Karpas-422 (cell line): Measurements from ENCODE around the gene MAB21L3. TPM values are rescaled to one million over a fixed set of nuclear protein-coding genes. Genes with fewer than 3 reads are reported as not detected.

Experiments
- DNase-seq: peaks from one replicate; pipeline ENCODE4 v3.0.0-alpha.2; 2015
- H2AFZ ChIP-seq: fragments of 200-600 bp; sonication (generic); 2 replicates; pipeline ENCODE4 v1.6.1; 2014; ENCODE audit warnings: antibody characterized with exemption, low read length, mixed read lengths
- H3K27ac ChIP-seq: fragments of 200-600 bp; sonication (generic); 2 replicates; pipeline ENCODE4 v1.5.1; 2014; ENCODE audit warnings: mild to moderate bottlenecking, low read length, moderate library complexity
- H3K27me3 ChIP-seq: fragments of 200-600 bp; sonication (generic); 2 replicates; pipeline ENCODE4 v1.6.1; 2014; ENCODE audit warnings: low read length, mixed read lengths
- H3K36me3 ChIP-seq: fragments of 200-600 bp; sonication (generic); 2 replicates; pipeline ENCODE4 v1.6.1; 2014; ENCODE audit warnings: low read length, mixed read lengths; ENCODE audit not compliant: insufficient read depth
- H3K4me1 ChIP-seq: fragments of 200-600 bp; sonication (generic); 2 replicates; pipeline ENCODE4 v1.6.1; 2014; ENCODE audit warnings: mild to moderate bottlenecking, low read length, mixed read lengths
- H3K4me2 ChIP-seq: fragments of 200-600 bp; sonication (generic); 2 replicates; pipeline ENCODE4 v1.6.1; 2014; ENCODE audit warnings: low read length, low read depth, mild to moderate bottlenecking; ENCODE audit not compliant: poor library complexity, severe bottlenecking
- H3K4me3 ChIP-seq: fragments of 200-600 bp; sonication (generic); 2 replicates; pipeline ENCODE4 v1.5.1; 2014; ENCODE audit warnings: mild to moderate bottlenecking, antibody characterized with exemption, low read length, mixed read lengths
- H3K79me2 ChIP-seq: fragments of 200-600 bp; sonication (generic); 2 replicates; pipeline ENCODE4 v1.6.1; 2014; ENCODE audit warnings: mild to moderate bottlenecking, low read length, mixed read lengths
- H3K9ac ChIP-seq: fragments of 200-600 bp; sonication (generic); 2 replicates; pipeline ENCODE4 v1.6.0; 2014; ENCODE audit warnings: low read length
- H3K9me2 ChIP-seq: fragments of 200-600 bp; sonication (generic), shearing (Covaris generic); replicated peaks from 2 replicates; pipeline ENCODE4 v1.6.0; 2014; ENCODE audit warnings: mild to moderate bottlenecking, low read length, moderate library complexity; ENCODE audit not compliant: insufficient read depth
- H3K9me3 ChIP-seq: fragments of 300-700, 200-600 bp; sonication (generic); 2 replicates; pipeline ENCODE4 v1.6.1; 2014; ENCODE audit warnings: low read length, mixed read lengths
- H4K20me1 ChIP-seq: fragments of 200-600 bp; sonication (generic); 2 replicates; pipeline ENCODE4 v1.6.1; 2014; ENCODE audit warnings: mild to moderate bottlenecking, antibody characterized with exemption, low read length, low read depth; ENCODE audit not compliant: insufficient read depth
- total RNA-seq: library from RNA; depleted of rRNA; stranded (reverse); fragments of >200 nt; shearing (Covaris generic); gene quantifications from 2 replicates; pipeline ENCODE4 v1.2.3, GENCODE V29; 2014; ENCODE audit warnings: low replicate concordance

Gene MAB21L3
- total RNA-seq, 1 experiment from 2014 or later, result not detected

DNA sequence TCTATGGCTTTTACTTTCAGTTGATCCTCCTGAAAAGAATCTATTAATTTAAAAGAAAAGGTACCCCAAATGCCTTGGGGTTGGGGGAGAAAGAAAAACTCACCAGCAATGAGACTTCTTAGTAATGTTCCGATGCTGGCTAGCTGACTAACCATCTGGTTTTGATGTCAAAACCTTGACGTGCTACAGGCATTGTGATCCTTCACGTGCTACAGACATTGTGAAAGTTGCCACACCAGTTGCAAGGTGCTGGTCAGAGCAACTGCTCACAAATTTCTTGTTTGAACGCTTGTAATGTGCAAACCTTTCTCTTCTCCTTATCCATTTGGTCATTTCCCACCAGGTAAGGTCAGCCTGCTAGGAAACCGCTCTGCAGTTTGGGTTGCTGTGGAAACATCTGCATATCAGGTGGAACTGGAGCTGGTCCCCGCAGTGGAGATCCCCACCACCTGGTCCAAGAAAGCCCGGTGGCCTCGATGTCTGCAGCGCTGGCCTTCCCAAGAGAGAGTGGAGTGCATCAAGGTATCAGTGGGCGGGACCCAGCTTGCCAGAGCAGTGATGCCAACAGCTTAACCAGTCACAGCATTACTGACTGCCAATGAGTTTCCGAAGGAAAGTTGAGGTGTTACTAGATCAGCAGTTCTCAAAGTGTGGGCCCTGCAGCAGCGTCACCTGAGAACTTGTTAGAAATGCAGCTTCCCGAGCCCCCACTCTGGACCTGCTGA is 16.1 kb downstream of the MAB21L3 start:
- H3K9me3 ChIP-seq, result no peaks in the 10 kb centered on the region
- H2AFZ ChIP-seq, result no peak overlapping the region
- no peak for DNase-seq
- H3K9ac ChIP-seq, result no peak overlapping the region
- no peak overlapping the region for H3K27ac ChIP-seq
- no peaks in the 10 kb centered on the region for H3K9me2 ChIP-seq
- H3K36me3 ChIP-seq, result no peaks in the 10 kb centered on the region
- no peak overlapping the region for H3K4me2 ChIP-seq
- H3K27me3 ChIP-seq, result no peaks in the 10 kb centered on the region
- no peaks in the 10 kb centered on the region for H4K20me1 ChIP-seq
- H3K4me3 ChIP-seq, result no peak overlapping the region
- no peaks in the 10 kb centered on the region for H3K4me1 ChIP-seq
- no peaks in the 10 kb centered on the region for H3K79me2 ChIP-seq

DNA sequence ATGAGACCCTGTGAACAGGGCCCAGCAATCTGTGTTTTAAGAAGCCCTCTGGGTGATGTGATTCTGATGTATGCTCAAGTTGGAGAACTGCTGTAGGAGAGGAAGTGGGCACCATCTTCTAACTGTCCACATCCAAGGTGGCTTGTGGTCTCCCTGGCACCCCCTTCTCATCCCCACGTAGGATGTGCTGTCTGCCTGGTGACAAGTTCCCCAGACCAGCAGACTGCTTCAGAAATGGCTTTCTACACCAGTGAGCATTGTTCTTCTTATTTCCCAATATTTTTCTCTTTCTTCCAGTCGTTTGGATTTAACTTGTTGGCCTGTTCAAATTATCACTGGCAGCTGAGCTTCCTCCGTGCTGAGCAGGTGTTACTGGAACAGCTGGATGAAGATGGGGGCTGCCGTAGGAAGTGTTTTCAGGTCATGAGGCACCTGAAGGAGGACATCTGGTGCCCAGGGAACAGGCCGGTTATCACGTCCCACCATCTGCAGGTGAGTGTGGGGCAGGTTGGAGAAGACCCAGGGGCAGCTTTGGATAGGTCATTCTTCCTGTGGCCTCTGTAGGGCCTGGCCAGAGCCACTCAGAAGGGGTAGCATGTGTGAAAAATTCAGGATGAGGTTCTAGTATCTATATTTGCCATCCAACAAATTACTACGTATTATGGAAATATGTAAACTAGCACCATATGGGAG is 16.8 kb downstream of the MAB21L3 start:
- no peak overlapping the region for H3K4me3 ChIP-seq
- H4K20me1 ChIP-seq, result no peaks in the 10 kb centered on the region
- H3K9ac ChIP-seq, result no peak overlapping the region
- no peak for DNase-seq
- no peak overlapping the region for H2AFZ ChIP-seq
- no peak overlapping the region for H3K27ac ChIP-seq
- H3K4me1 ChIP-seq, result no peaks in the 10 kb centered on the region
- no peaks in the 10 kb centered on the region for H3K36me3 ChIP-seq
- H3K79me2 ChIP-seq, result no peaks in the 10 kb centered on the region
- H3K4me2 ChIP-seq, result no peak overlapping the region
- H3K27me3 ChIP-seq, result no peaks in the 10 kb centered on the region
- H3K9me2 ChIP-seq, result no peaks in the 10 kb centered on the region
- H3K9me3 ChIP-seq, result no peaks in the 10 kb centered on the region

DNA sequence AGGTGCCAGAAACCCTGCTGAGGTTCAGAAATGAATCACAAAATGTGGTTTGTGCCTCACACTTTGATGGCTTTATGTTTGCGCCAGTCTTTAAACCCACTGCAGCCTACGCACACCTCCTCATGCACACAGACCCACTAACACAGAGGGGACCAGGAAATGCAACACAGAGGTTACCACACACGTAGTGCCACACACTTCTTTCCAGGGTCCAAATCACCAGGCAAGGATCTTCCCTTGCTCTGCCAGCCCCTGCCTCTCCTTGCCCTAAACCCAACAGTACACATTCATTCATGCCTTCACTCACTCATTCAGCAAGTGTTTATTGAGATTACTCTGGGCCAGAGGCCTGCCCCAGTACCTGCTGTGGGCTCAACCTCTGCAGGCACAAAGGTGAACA is 17.5 kb downstream of the MAB21L3 start:
- H3K27me3 ChIP-seq, result no peaks in the 10 kb centered on the region
- H3K9me2 ChIP-seq, result no peaks in the 10 kb centered on the region
- no peaks in the 10 kb centered on the region for H3K79me2 ChIP-seq

DNA sequence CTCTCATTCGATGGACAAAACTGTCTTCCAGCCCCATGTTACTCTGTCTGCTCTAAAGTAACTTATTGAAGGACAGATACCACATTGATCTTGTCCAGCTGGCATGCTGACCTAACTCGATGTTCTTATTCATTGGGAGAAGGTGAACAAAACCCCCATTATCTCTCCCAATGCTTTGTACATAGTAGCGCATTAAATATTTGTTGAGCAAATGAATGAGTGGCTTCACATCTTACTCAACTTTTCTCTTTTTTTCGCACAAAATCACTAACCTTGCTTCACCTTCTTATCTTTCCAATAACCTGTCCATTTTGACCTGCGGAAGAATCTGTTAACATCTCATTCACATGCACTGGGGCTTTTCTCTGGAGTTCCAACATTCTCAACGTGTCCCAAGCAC is 18.3 kb downstream of the MAB21L3 start:
- no peaks in the 10 kb centered on the region for H3K79me2 ChIP-seq
- H4K20me1 ChIP-seq, result no peaks in the 10 kb centered on the region
- no peaks in the 10 kb centered on the region for H3K36me3 ChIP-seq
- no peaks in the 10 kb centered on the region for H3K9me3 ChIP-seq
- no peak overlapping the region for H2AFZ ChIP-seq
- no peak overlapping the region for H3K27ac ChIP-seq
- H3K4me1 ChIP-seq, result peaks cover 6% of the 10 kb centered on the region
- no peak overlapping the region for H3K4me3 ChIP-seq
- no peaks in the 10 kb centered on the region for H3K9me2 ChIP-seq
- no peaks in the 10 kb centered on the region for H3K27me3 ChIP-seq
- no peak for DNase-seq
- no peak overlapping the region for H3K4me2 ChIP-seq
- no peak overlapping the region for H3K9ac ChIP-seq

More for the DNA sequence above, 17.5 kb downstream of the MAB21L3 start:
- Histone ChIP-seq H3K9me3 (no peaks in the 10 kb centered on the region), H4K20me1 (no peaks in the 10 kb centered on the region), H3K4me2 (no peak overlapping the region), H3K27ac (no peak overlapping the region), H3K4me3 (no peak overlapping the region), H2AFZ (no peak overlapping the region), H3K36me3 (no peaks in the 10 kb centered on the region), H3K4me1 (no peaks in the 10 kb centered on the region), H3K9ac (no peak overlapping the region)
- no peak for DNase-seq

DNA sequence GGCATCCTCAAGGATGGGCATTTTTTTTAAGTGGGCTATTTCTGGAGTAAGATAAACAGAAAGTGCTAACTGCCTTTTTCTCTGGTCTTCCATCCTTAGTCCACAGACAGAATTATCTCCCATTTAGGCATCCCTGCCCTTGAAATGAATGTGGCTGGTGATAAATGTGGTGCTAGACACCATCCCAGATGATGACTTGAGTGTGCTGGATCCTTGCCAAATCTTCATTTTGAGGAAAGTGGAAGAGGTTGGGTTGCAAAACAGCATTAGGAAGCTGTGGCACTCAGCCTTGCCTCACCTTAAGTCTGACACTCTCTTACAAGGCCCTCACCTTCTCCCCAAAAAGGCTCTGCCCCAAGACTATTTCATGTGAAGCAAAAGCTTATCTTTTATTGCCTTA is 19.2 kb downstream of the MAB21L3 start:
- Histone ChIP-seq H3K9me3 (no peaks in the 10 kb centered on the region), H3K4me1 (peaks cover 7% of the 10 kb centered on the region), H3K27ac (no peak overlapping the region), H3K9me2 (no peaks in the 10 kb centered on the region), H3K36me3 (no peaks in the 10 kb centered on the region), H3K27me3 (no peaks in the 10 kb centered on the region), H3K4me3 (no peak overlapping the region), H4K20me1 (no peaks in the 10 kb centered on the region), H3K79me2 (no peaks in the 10 kb centered on the region), H3K9ac (no peak overlapping the region), H2AFZ (no peak overlapping the region), H3K4me2 (no peak overlapping the region)
- DNase-seq, result no peak

DNA sequence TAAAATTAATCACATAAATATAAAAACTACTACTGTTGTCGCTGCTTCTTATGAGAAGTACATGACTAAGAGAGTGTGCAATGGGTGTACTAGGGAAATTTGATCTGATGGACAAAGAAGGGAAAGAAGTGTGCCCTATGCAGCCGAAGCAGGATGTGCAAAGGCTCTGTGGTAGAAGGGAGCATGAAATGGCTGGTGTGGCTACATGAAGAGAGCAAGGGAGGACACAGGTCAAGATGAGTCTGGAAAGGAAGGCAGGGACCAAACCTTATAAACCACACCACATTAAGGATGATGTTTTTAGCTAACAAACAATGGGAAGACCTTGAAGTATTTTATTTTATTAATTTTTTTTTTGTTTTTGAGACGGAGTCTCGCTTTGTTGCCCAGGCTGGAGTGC is 20.0 kb downstream of the MAB21L3 start:
- Histone ChIP-seq H3K4me2 (no peak overlapping the region), H3K4me1 (peaks cover 7% of the 10 kb centered on the region), H3K9me3 (no peaks in the 10 kb centered on the region), H3K4me3 (no peak overlapping the region), H3K9ac (no peak overlapping the region), H3K79me2 (no peaks in the 10 kb centered on the region), H3K27me3 (no peaks in the 10 kb centered on the region), H4K20me1 (no peaks in the 10 kb centered on the region), H3K27ac (no peak overlapping the region), H2AFZ (no peak overlapping the region), H3K9me2 (no peaks in the 10 kb centered on the region), H3K36me3 (no peaks in the 10 kb centered on the region)
- DNase-seq, result no peak

DNA sequence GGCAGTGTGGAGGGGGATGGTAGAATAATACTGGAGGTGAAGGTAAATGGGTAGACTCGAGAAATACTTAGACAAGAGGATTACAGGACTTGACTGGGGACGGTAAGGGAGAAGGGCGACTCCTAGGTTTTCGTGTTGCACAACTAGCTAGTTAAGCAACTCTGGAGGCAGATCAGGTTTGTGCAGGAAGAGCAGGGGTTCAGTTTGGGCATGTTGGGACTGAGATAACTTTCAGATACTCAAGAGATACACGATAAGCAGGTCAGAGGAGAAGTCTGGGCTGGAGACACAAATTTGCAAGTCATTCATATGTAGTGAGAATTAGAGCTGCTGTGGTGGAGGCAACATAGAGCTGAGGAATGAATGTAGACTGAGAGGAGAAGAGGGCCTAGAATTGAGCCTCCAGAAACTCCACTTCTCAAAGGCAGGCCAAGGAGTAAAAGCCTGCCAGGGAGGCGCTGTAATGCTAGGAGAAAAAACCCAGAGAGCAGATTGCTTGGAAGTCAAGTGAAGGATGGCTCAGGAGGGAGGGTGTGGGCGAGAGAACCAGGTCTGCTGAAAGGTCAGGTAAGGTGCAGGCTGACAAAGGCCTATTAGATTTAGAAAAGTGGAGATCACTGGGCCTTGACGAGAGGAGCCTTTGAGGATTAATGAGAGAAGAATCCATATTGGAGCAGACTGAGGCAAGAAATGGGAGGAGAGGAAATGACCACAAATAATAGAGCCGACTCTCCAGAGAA is 20.8 kb downstream of the MAB21L3 start:
- H4K20me1 ChIP-seq, result no peaks in the 10 kb centered on the region
- no peaks in the 10 kb centered on the region for H3K79me2 ChIP-seq
- no peaks in the 10 kb centered on the region for H3K27me3 ChIP-seq
- H2AFZ ChIP-seq, result no peak overlapping the region
- no peaks in the 10 kb centered on the region for H3K36me3 ChIP-seq
- DNase-seq, result no peak
- H3K9me2 ChIP-seq, result no peaks in the 10 kb centered on the region
- no peak overlapping the region for H3K4me3 ChIP-seq
- H3K4me2 ChIP-seq, result no peak overlapping the region
- no peak overlapping the region for H3K9ac ChIP-seq
- H3K27ac ChIP-seq, result no peak overlapping the region
- H3K4me1 ChIP-seq, result peaks cover 7% of the 10 kb centered on the region
- no peaks in the 10 kb centered on the region for H3K9me3 ChIP-seq
